GM12864 (cell line): Measurements from ENCODE around the gene TAAR5.

ENCODE experiments used
- DNase-seq: peaks from one replicate; pipeline ENCODE4 v3.0.0-alpha.2; 2011; ENCODE audit warnings: low read depth
- H3K4me3 ChIP-seq: 2 replicates; pipeline ENCODE4 v1.5.1; 2011; ENCODE audit warnings: mild to moderate bottlenecking, low read depth, low read length, control low read depth
- TF ChIP-seq, protein P1 (sequence below): IDR thresholded peaks from 2 replicates; pipeline ENCODE4 v1.5.1; 2011; ENCODE audit warnings: low read depth, mild to moderate bottlenecking, moderate library complexity, low read length, control low read depth, inconsistent platforms; ENCODE audit errors: missing control alignments

TAAR5 gene

DNA sequence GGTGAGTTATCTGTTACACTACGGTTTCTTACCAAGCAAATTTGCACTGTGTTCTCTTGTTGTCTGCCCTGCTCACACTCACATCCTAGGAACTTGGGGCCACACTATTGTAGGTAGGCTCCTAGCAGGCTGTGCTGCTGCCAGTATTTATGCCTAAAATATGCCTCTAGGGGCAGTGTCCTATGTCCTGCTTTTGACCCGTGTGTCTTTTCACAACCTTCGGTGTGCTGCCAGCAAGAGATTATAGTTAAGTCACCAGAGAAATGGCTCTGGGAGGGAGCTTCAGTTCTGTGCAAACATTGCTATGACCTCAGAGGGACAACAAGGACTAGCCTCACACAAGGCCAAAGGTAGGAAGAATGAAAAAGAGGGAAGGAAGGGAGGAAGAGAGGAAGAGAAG is 8.9 kb upstream of the TAAR5 start:
- no peak for DNase-seq
- H3K4me3 ChIP-seq, result no peak overlapping the region
- TF ChIP-seq, protein P1, sequence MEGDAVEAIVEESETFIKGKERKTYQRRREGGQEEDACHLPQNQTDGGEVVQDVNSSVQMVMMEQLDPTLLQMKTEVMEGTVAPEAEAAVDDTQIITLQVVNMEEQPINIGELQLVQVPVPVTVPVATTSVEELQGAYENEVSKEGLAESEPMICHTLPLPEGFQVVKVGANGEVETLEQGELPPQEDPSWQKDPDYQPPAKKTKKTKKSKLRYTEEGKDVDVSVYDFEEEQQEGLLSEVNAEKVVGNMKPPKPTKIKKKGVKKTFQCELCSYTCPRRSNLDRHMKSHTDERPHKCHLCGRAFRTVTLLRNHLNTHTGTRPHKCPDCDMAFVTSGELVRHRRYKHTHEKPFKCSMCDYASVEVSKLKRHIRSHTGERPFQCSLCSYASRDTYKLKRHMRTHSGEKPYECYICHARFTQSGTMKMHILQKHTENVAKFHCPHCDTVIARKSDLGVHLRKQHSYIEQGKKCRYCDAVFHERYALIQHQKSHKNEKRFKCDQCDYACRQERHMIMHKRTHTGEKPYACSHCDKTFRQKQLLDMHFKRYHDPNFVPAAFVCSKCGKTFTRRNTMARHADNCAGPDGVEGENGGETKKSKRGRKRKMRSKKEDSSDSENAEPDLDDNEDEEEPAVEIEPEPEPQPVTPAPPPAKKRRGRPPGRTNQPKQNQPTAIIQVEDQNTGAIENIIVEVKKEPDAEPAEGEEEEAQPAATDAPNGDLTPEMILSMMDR, result peak; percentile 64

DNA sequence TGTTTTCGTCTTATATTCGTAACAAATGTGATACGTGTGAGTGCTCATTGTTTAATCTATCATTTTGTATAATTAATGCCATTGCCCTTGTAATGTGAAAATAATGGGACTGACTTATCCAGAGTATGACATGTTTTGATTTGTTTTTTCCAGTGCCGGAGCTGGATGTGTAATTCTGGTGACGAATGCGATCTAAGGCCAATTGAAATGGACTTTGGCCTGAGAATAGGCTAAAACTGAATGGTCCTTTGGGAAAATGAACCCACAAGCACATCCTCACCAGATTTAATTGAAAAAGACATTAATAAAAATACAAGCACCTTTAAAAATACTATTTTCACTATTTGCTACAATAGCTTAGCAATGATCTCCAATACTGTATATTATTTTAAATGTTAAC is 6.7 kb upstream of the TAAR5 start:
- H3K4me3 ChIP-seq, result no peak overlapping the region
- no peak for DNase-seq
- TF ChIP-seq, protein P1, result no peak

DNA sequence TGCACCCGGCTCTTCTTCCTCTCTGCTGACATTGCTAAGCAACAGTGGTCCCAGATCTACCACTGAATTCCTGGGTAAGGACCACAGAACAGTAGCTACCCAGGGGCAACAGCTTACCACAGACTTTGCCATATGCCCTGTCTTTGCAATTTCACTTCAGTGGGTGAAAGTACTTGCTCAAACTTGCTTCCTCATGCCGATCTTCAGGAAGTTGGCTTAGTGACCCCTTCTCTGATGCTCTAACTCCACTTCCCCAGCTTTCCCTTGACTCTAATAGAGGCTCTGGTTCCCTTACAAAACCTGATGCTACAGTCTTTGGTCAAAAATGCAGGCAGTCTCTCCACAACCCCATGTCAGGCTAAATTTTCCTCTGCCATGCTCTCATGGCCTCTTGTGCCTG is 3.3 kb upstream of the TAAR5 start:
- TF ChIP-seq, protein P1, result no peak
- H3K4me3 ChIP-seq, result no peak overlapping the region
- DNase-seq, result no peak

DNA sequence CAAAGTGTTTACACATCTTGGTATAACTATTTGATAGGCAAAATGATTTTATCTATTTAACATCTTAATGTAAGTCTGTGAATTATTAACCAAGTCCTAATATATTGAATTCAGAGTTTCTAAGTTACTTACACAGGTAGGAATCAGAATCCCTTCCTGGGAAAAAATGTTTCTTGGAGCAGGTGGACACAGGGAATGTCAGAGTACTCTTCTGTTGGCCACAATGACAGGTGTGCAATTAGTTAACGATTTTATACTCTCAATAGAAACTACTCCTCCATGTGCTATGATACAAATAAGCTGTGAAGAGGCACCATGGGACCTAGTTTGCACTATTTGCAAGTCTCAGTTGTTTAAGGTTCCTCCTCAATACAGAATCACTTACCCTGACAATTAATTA is 821 bp upstream of the TAAR5 start:
- TF ChIP-seq, protein P1, result no peak
- no peak for DNase-seq
- H3K4me3 ChIP-seq, result no peak overlapping the region

DNA sequence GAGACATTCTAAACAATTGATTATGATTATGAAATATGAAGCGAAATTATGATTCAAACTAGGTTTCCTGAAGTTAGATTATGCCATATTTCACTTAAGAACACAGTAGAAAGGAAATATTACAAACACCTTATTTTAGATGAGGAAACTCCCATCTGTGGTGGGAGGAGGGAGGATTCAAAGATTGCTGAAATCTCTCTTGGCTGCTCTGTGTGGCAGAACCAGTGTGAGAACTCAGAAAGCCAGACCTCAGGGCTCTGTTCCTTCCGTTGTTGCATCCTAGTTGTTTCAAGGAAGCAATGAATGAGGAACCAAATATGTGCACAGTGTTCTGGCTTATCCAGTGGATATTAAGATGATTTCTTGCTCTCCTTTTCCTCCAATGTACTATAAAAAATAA is 2.1 kb downstream of the TAAR5 start:
- DNase-seq, result no peak
- TF ChIP-seq, protein P1, result no peak
- no peak overlapping the region for H3K4me3 ChIP-seq

DNA sequence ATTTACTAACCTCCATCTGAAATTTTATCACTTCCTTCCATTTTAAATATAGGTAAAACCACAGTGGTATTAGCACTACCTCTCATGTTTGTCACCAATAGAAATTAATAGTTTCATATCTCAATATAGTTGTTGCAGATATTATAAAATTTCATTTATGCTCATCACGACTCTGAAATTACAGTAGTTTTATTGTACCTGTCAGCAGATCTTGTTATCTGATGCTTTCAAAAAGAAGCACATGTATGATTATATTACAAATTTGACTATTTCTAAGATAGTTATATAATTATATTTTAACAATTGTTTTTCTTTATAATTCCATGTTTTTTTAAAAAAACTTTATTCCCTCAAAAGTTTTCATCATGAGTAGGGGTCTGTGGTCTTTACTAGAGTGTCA is 4.8 kb downstream of the TAAR5 start:
- TF ChIP-seq, protein P1, result no peak
- no peak overlapping the region for H3K4me3 ChIP-seq
- DNase-seq, result no peak

DNA sequence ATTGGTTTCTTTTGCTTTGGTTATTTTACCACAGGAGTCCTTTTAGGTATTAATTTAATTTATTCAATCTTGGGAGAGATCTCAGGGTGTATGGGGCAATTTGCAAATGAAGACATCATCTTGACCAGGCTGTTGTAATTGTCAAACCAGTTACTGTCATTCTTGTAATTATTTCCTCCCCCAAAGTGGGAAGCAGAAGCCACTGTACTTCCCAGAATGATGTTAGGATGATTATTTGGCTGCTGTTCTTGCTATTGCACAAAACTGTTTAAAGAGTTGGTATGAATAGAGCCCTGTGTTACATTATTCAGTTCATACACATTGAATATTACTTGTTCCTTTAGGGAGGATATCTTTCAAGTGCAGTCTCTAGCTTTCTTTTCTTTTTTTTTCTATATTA is 17.8 kb downstream of the TAAR5 start:
- DNase-seq, result no peak
- TF ChIP-seq, protein P1, result no peak
- no peak overlapping the region for H3K4me3 ChIP-seq
